B cell (primary cell): ENCODE measurements around the gene NDUFS7.

ENCODE experiments used
- CTCF ChIP-seq: fragments of 200-600 bp; IDR thresholded peaks from one replicate; pipeline ENCODE4 v1.8.0; 2022; ENCODE audit warnings: antibody characterized with exemption, mild to moderate bottlenecking
- EZH2 ChIP-seq: IDR thresholded peaks from 2 replicates; pipeline ENCODE4 v1.6.1; 2012; ENCODE audit warnings: borderline replicate concordance, low read depth, mild to moderate bottlenecking, moderate library complexity, low read length; ENCODE audit not compliant: insufficient read depth, poor library complexity, severe bottlenecking

GRCh38 chr19:1395194-1396018 lies 11.7 kb downstream of the NDUFS7 start:
- TF ChIP-seq CTCF (no peak), EZH2 (no peak)
